ENCODE data around the gene NBPF15. TPM values are rescaled to one million over a fixed set of nuclear protein-coding genes. Genes with fewer than 3 reads are reported as not detected.
"Not testable (repeated sequence)": the region's sequence is repeated elsewhere in the genome, so short reads cannot be mapped to it uniquely, and the experiment has no call there.

Gene NBPF15
- total and polyA plus RNA-seq, 2 experiments from 2014 or later = 22.2 to 29.6 TPM

DNA sequence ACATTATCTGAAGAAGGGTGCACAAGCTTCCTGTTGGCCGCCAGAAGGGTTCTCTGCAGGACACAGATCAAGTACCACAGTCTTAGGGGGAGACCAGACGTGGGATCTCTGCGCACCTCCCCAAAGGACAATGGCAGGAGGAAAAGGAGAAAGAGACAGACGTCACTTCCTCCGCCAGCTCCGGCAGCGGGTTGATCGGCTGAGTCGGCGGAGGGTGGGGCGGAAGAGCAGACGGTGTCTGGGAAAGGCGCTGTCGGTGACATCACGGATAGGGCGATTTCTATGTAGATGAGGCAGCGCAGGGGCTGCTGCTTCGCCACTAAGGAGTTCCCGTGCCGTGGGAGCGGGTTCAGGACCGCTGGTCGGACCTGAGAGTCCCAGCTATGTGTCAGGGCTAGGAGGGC lies 49.4 kb downstream of the NBPF15 start:
- peak; percentile 75 for DNase-seq (ENCODE audit: low spot score)
- Histone ChIP-seq H3K4me2 (peak overlapping the region; percentile 74), H2AFZ (peak overlapping the region; percentile 55), H3K27ac (peak overlapping the region; percentile 79)
- H3K9me2 ChIP-seq (replicated peaks; ENCODE audit: insufficient read depth); H3K27me3 ChIP-seq; H3K4me3 ChIP-seq; H3K36me3 ChIP-seq (replicated peaks; ENCODE audit: insufficient read depth, low read depth); H3K79me2 ChIP-seq; H3K4me1 ChIP-seq (ENCODE audit: insufficient read depth); H4K20me1 ChIP-seq (ENCODE audit: insufficient read depth, poor library complexity, severe bottlenecking); H3K9me3 ChIP-seq (ENCODE audit: low read depth): not testable (repeated sequence)
- 2% methylated on average over 20 of the region's 23 CpGs for WGBS (ENCODE audit: low lambda C conversion rate, missing lambda C conversion rate)

DNA sequence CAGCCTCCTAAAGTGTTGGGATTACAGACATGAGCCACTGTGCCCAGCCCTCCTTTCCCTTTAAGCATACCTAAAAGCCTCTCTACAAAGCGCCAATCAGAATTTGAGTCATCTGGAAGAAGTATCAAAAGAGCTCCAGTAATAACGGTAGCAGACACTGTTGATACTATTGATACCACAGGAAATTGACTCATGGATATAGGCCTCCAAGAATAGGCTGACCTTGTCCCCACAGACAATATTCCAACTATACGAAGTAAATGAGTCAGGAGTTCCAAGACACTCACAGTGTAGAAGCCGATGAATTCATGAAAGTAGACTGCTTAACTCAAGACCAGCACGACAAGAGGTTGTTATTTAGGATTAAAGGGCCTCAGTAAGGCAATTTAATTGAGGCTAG lies 58.7 kb downstream of the NBPF15 start:
- not testable (repeated sequence) for H3K4me3 ChIP-seq, H3K27me3 ChIP-seq

GRCh38 chr1:144371651-144372050 lies 89.8 kb downstream of the NBPF15 start:
- no CpG with 5 or more reads among the region's 3 CpGs for WGBS (ENCODE audit: low lambda C conversion rate, missing lambda C conversion rate)
- H3K4me3 ChIP-seq; H3K27me3 ChIP-seq; H3K27ac ChIP-seq; H3K4me1 ChIP-seq (ENCODE audit: insufficient read depth); H3K4me2 ChIP-seq; H2AFZ ChIP-seq; H3K36me3 ChIP-seq (replicated peaks; ENCODE audit: insufficient read depth, low read depth); DNase-seq (ENCODE audit: low spot score); H3K9me2 ChIP-seq (replicated peaks; ENCODE audit: insufficient read depth); H3K79me2 ChIP-seq; H3K9me3 ChIP-seq (ENCODE audit: low read depth); H4K20me1 ChIP-seq (ENCODE audit: insufficient read depth, poor library complexity, severe bottlenecking): not testable (repeated sequence)

More for the DNA sequence above, 58.7 kb downstream of the NBPF15 start:
- not testable (repeated sequence) for H3K4me2 ChIP-seq; H3K9me3 ChIP-seq (ENCODE audit: low read depth); H3K4me1 ChIP-seq (ENCODE audit: insufficient read depth); H4K20me1 ChIP-seq (ENCODE audit: insufficient read depth, poor library complexity, severe bottlenecking); H3K79me2 ChIP-seq; DNase-seq (ENCODE audit: low spot score); H3K9me2 ChIP-seq (replicated peaks; ENCODE audit: insufficient read depth); H3K27ac ChIP-seq; H3K36me3 ChIP-seq (replicated peaks; ENCODE audit: insufficient read depth, low read depth); H2AFZ ChIP-seq
- 89% methylated on average over 5 of the region's 5 CpGs for WGBS (ENCODE audit: low lambda C conversion rate, missing lambda C conversion rate)

Small RNAs within 50 kb of the gene (small RNA-seq; reads per million reads assigned to genes)
- gene AC246785.4 (not detected), gene RNVU1-15 (36.6 reads per million, percentile 96 among the genes with 10 or more reads in this experiment)

Other genes starting within 250 kb of the NBPF15 start
- not detected in 2 replicates for gene PPIAL4E, start 88.0 kb downstream of the NBPF15 start, total RNA-seq
- gene PPIAL4E, start 88.0 kb downstream of the NBPF15 start, polyA plus RNA-seq = not detected in 2 replicates
- not detected in 2 replicates for gene PPIAL4F, start 131.2 kb upstream of the NBPF15 start, total RNA-seq
- gene PPIAL4F, start 131.2 kb upstream of the NBPF15 start, polyA plus RNA-seq = not detected in 2 replicates

Measured in hepatocyte (in vitro differentiated cells).